ENCODE measurements around the gene RBKS. TPM values are rescaled to one million over a fixed set of nuclear protein-coding genes. Genes with fewer than 3 reads are reported as not detected.

RBKS gene
- total and polyA plus RNA-seq, 2 of the 13 experiments (the other 11 are each of a cell fraction or from before 2014, with no cell fraction given) = 7.7 to 8.3 TPM

GRCh38 chr2:27795093-27795834, 94.9 kb downstream of the RBKS start (continued):
- TF ChIP-seq, protein P1, sequence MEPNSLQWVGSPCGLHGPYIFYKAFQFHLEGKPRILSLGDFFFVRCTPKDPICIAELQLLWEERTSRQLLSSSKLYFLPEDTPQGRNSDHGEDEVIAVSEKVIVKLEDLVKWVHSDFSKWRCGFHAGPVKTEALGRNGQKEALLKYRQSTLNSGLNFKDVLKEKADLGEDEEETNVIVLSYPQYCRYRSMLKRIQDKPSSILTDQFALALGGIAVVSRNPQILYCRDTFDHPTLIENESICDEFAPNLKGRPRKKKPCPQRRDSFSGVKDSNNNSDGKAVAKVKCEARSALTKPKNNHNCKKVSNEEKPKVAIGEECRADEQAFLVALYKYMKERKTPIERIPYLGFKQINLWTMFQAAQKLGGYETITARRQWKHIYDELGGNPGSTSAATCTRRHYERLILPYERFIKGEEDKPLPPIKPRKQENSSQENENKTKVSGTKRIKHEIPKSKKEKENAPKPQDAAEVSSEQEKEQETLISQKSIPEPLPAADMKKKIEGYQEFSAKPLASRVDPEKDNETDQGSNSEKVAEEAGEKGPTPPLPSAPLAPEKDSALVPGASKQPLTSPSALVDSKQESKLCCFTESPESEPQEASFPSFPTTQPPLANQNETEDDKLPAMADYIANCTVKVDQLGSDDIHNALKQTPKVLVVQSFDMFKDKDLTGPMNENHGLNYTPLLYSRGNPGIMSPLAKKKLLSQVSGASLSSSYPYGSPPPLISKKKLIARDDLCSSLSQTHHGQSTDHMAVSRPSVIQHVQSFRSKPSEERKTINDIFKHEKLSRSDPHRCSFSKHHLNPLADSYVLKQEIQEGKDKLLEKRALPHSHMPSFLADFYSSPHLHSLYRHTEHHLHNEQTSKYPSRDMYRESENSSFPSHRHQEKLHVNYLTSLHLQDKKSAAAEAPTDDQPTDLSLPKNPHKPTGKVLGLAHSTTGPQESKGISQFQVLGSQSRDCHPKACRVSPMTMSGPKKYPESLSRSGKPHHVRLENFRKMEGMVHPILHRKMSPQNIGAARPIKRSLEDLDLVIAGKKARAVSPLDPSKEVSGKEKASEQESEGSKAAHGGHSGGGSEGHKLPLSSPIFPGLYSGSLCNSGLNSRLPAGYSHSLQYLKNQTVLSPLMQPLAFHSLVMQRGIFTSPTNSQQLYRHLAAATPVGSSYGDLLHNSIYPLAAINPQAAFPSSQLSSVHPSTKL (CRISPR knock-in tag; IDR thresholded peaks at IDR 0.05) = peak; percentile 59; the same call in 1 of the 2 replicates
- TF ChIP-seq ZNF292 (CRISPR knock-in tag; IDR thresholded peaks at IDR 0.05; ENCODE audit: borderline replicate concordance, low read depth) (peak; percentile 69; the same call in 1 of the 2 replicates), CEBPG (CRISPR knock-in tag; IDR thresholded peaks at IDR 0.05) (peak; percentile 63), CBX5 (CRISPR knock-in tag; IDR thresholded peaks at IDR 0.05; ENCODE audit: borderline replicate concordance) (0 out of 2 replicates have a peak, but pooled peaks have one; percentile 25), HDAC1 (CRISPR knock-in tag; IDR thresholded peaks at IDR 0.05) (peak; percentile 36; the same call in 1 of the 2 replicates), SPEN (CRISPR knock-in tag; IDR thresholded peaks at IDR 0.05; ENCODE audit: low read depth) (no peak), SOX6 (IDR thresholded peaks at IDR 0.05) (no peak), SOX6 (CRISPR knock-in tag; IDR thresholded peaks at IDR 0.05) (peak; percentile 48; the same call in 1 of the 2 replicates), TAF15 (IDR thresholded peaks at IDR 0.05; ENCODE audit: low read depth, low read length, poor library complexity, severe bottlenecking) (no peak), SMC3 (IDR thresholded peaks at IDR 0.05; ENCODE audit: low read length) (no peak), ZNF468 (CRISPR knock-in tag; IDR thresholded peaks at IDR 0.05) (no peak), SP5 (CRISPR knock-in tag; IDR thresholded peaks at IDR 0.05; ENCODE audit: borderline replicate concordance, low read depth) (0 out of 2 replicates have a peak, but pooled peaks have one; percentile 50), RARA (CRISPR knock-in tag; IDR thresholded peaks at IDR 0.05) (peak; percentile 57), HDAC2 (CRISPR knock-in tag; IDR thresholded peaks at IDR 0.05) (0 out of 2 replicates have a peak, but pooled peaks have one; percentile 15), IRF2 (CRISPR knock-in tag; IDR thresholded peaks at IDR 0.05) (peak; percentile 58; the same call in 1 of the 2 replicates), ATF6 (CRISPR knock-in tag; conservative IDR thresholded peaks at IDR 0.05) (no peak), MAF1 (CRISPR knock-in tag; IDR thresholded peaks at IDR 0.05; ENCODE audit: borderline replicate concordance) (no peak), GATAD1 (CRISPR knock-in tag; IDR thresholded peaks at IDR 0.05) (peak; percentile 56), TEAD3 (CRISPR knock-in tag; optimal IDR thresholded peaks at IDR 0.05; ENCODE audit: borderline replicate concordance) (peak; percentile 18), ZNF780A (CRISPR knock-in tag; IDR thresholded peaks at IDR 0.05) (no peak), SAP130 (CRISPR knock-in tag; IDR thresholded peaks at IDR 0.05; ENCODE audit: low read depth) (peak; percentile 61), EHMT2 (IDR thresholded peaks at IDR 0.05; ENCODE audit: borderline replicate concordance, low read depth, low read length) (peak; percentile 45; the same call in 1 of the 2 replicates), TBL1XR1 (IDR thresholded peaks at IDR 0.05; ENCODE audit: borderline replicate concordance, low read length, partially characterized antibody) (no peak)
- TF ChIP-seq, protein P2, sequence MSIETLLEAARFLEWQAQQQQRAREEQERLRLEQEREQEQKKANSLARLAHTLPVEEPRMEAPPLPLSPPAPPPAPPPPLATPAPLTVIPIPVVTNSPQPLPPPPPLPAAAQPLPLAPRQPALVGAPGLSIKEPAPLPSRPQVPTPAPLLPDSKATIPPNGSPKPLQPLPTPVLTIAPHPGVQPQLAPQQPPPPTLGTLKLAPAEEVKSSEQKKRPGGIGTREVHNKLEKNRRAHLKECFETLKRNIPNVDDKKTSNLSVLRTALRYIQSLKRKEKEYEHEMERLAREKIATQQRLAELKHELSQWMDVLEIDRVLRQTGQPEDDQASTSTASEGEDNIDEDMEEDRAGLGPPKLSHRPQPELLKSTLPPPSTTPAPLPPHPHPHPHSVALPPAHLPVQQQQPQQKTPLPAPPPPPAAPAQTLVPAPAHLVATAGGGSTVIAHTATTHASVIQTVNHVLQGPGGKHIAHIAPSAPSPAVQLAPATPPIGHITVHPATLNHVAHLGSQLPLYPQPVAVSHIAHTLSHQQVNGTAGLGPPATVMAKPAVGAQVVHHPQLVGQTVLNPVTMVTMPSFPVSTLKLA (IDR thresholded peaks at IDR 0.05) = no peak

All from HepG2 (cell line).